ENCODE data around the gene GRAMD4. TPM values are rescaled to one million over a fixed set of nuclear protein-coding genes. Genes with fewer than 3 reads are reported as not detected.

GRAMD4 gene
- total RNA-seq, 1 experiment from 2014 or later, result 25.3 TPM

GRCh38 chr22:46602025-46602424 lies 18.2 kb upstream of the GRAMD4 start:
- H4K20me1 ChIP-seq (ENCODE audit: low read length), result no peaks in the 10 kb centered on the region
- ChIA-PET CTCF (no interaction called here), POLR2A (ENCODE audit: unreplicated experiment) (no interaction called here)
- TF ChIP-seq EZH2phosphoT487 (IDR thresholded peaks at IDR 0.05; ENCODE audit: borderline replicate concordance, low read length), result no peak
- no peak for TF ChIP-seq EZH2 (IDR thresholded peaks at IDR 0.05; ENCODE audit: low read length, unreplicated experiment)
- no peak for TF ChIP-seq CTCF (conservative IDR thresholded peaks at IDR 0.05; ENCODE audit: low read depth, low read length)
- no peaks in the 10 kb centered on the region for H3K79me2 ChIP-seq (ENCODE audit: low read length)
- H3K4me3 ChIP-seq (ENCODE audit: low read length), result no peak overlapping the region
- no peak overlapping the region for H3K4me2 ChIP-seq (ENCODE audit: low read length)
- intact Hi-C loops (cut with micrococcal nuclease), result no loop called here
- H3K9ac ChIP-seq (ENCODE audit: low read length), result no peak overlapping the region
- H3K27ac ChIP-seq (ENCODE audit: low read length), result no peak overlapping the region
- peaks cover 3% of the 10 kb centered on the region for H3K4me1 ChIP-seq (ENCODE audit: insufficient read depth, low read length)
- H2AFZ ChIP-seq (ENCODE audit: low read length), result no peak overlapping the region
- ATAC-seq (no peak), DNase-seq (no peak)
- H3K9me2 ChIP-seq (replicated peaks; ENCODE audit: low read length), result no peaks in the 10 kb centered on the region
- no peaks in the 10 kb centered on the region for H3K27me3 ChIP-seq (ENCODE audit: low read length)
- no TSS peak for BruUV-seq (replicated peaks)
- no peaks in the 10 kb centered on the region for H3K9me3 ChIP-seq (ENCODE audit: low read length)
- H3F3A ChIP-seq (ENCODE audit: low read length, unreplicated experiment), result no peaks in the 10 kb centered on the region
- no peaks in the 10 kb centered on the region for H3K36me3 ChIP-seq (ENCODE audit: low read depth, low read length)

- no peak for TF ChIP-seq EZH2phosphoT487 (IDR thresholded peaks at IDR 0.05; ENCODE audit: borderline replicate concordance, low read length)
- no peak for TF ChIP-seq CTCF (conservative IDR thresholded peaks at IDR 0.05; ENCODE audit: low read depth, low read length)
- TF ChIP-seq EZH2 (IDR thresholded peaks at IDR 0.05; ENCODE audit: low read length, unreplicated experiment), result no peak
- Histone ChIP-seq H3K4me2 (ENCODE audit: low read length) (no peak overlapping the region), H2AFZ (ENCODE audit: low read length) (no peak overlapping the region), H4K20me1 (ENCODE audit: low read length) (no peaks in the 10 kb centered on the region), H3K27me3 (ENCODE audit: low read length) (no peaks in the 10 kb centered on the region), H3K36me3 (ENCODE audit: low read depth, low read length) (no peaks in the 10 kb centered on the region), H3K9ac (ENCODE audit: low read length) (no peak overlapping the region), H3K4me1 (ENCODE audit: insufficient read depth, low read length) (peaks cover 4% of the 10 kb centered on the region; the same call in 1 of the 2 replicates), H3K27ac (ENCODE audit: low read length) (no peak overlapping the region), H3K79me2 (ENCODE audit: low read length) (no peaks in the 10 kb centered on the region), H3K9me2 (replicated peaks; ENCODE audit: low read length) (no peaks in the 10 kb centered on the region), H3K9me3 (ENCODE audit: low read length) (no peaks in the 10 kb centered on the region), H3F3A (ENCODE audit: low read length, unreplicated experiment) (no peaks in the 10 kb centered on the region), H3K4me3 (ENCODE audit: low read length) (no peak overlapping the region)
- ATAC-seq, result no peak
- POLR2A ChIA-PET (ENCODE audit: unreplicated experiment), result no interaction called here
- CTCF ChIA-PET, result no interaction called here
- no peak for DNase-seq
- BruUV-seq (replicated peaks), result no TSS peak
- intact Hi-C loops (cut with micrococcal nuclease), result no loop called here
These were observed 15.9 kb upstream of the GRAMD4 start for GRCh38 chr22:46604306-46604690.

- BruUV-seq (replicated peaks), result no TSS peak
- ChIA-PET POLR2A (ENCODE audit: unreplicated experiment) (no interaction called here), CTCF (no interaction called here)
- H3K36me3 ChIP-seq (ENCODE audit: low read depth, low read length), result no peaks in the 10 kb centered on the region
- H3K9me2 ChIP-seq (replicated peaks; ENCODE audit: low read length), result no peaks in the 10 kb centered on the region
- no peaks in the 10 kb centered on the region for H3K27me3 ChIP-seq (ENCODE audit: low read length)
- H3K27ac ChIP-seq (ENCODE audit: low read length), result no peak overlapping the region
- no peaks in the 10 kb centered on the region for H3K9me3 ChIP-seq (ENCODE audit: low read length)
- no peak overlapping the region for H3K4me2 ChIP-seq (ENCODE audit: low read length)
- ATAC-seq (no peak), DNase-seq (no peak)
- H2AFZ ChIP-seq (ENCODE audit: low read length), result no peak overlapping the region
- no peak for TF ChIP-seq EZH2phosphoT487 (IDR thresholded peaks at IDR 0.05; ENCODE audit: borderline replicate concordance, low read length)
- TF ChIP-seq CTCF (conservative IDR thresholded peaks at IDR 0.05; ENCODE audit: low read depth, low read length), result no peak
- no peak for TF ChIP-seq EZH2 (IDR thresholded peaks at IDR 0.05; ENCODE audit: low read length, unreplicated experiment)
- H3K79me2 ChIP-seq (ENCODE audit: low read length), result no peaks in the 10 kb centered on the region
- H3K4me3 ChIP-seq (ENCODE audit: low read length), result no peak overlapping the region
- peaks cover 12% of the 10 kb centered on the region; the same call in 1 of the 2 replicates for H3K4me1 ChIP-seq (ENCODE audit: insufficient read depth, low read length)
- intact Hi-C loops (cut with micrococcal nuclease), result no loop called here
- no peaks in the 10 kb centered on the region for H3F3A ChIP-seq (ENCODE audit: low read length, unreplicated experiment)
- no peaks in the 10 kb centered on the region for H4K20me1 ChIP-seq (ENCODE audit: low read length)
- no peak overlapping the region for H3K9ac ChIP-seq (ENCODE audit: low read length)
These were observed 15.1 kb upstream of the GRAMD4 start for GRCh38 chr22:46605117-46605516.
